Right lobe of liver (tissue), 4 donors: ENCODE results near the gene TCEA3.

ENCODE experiments used
- POLR2A ChIP-seq: fragments of 450-650 bp; IDR thresholded peaks from one replicate; pipeline ENCODE4 v1.6.1; 2017; ENCODE audit warnings: antibody characterized with exemption, mild to moderate bottlenecking
- TF ChIP-seq, protein P1 (sequence below), 4 donors: fragments of 200-600 bp in 3 of 4; fragments of 450-650 bp in 1 of 4; IDR thresholded peaks; one replicate each; pipeline versions ENCODE4 v1.5.1 to v1.8.0; 2016 to 2022; ENCODE audit warnings: antibody characterized with exemption in 4 of 4, mild to moderate bottlenecking in 2 of 4
- donor health status: DM: no; HTN: no; CAD: no.
- donor health status: DM: no; HTN: no; CAD: no.
- donor health status: DM: no; HTN: yes; CAD: no.

DNA sequence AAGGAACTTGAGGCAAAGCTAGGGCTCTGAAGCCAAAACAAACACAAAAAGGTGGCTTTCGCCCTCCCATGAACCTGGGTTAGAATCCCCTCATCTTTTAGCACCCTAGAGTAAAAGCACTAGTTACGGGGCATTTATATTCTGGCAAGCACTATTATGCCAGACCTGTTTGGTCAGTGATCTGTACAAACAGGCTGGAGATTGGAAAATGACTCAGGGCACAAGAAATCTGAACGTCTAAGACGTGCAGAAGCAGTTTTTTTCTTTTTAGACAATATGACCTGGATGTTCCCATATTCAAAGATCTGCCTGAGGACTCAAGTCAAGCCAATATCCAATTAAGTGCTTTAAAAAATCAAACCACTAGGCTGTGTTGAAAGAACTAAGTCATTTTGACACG lies 58.0 kb downstream of the TCEA3 start:
- TF ChIP-seq, protein P1, sequence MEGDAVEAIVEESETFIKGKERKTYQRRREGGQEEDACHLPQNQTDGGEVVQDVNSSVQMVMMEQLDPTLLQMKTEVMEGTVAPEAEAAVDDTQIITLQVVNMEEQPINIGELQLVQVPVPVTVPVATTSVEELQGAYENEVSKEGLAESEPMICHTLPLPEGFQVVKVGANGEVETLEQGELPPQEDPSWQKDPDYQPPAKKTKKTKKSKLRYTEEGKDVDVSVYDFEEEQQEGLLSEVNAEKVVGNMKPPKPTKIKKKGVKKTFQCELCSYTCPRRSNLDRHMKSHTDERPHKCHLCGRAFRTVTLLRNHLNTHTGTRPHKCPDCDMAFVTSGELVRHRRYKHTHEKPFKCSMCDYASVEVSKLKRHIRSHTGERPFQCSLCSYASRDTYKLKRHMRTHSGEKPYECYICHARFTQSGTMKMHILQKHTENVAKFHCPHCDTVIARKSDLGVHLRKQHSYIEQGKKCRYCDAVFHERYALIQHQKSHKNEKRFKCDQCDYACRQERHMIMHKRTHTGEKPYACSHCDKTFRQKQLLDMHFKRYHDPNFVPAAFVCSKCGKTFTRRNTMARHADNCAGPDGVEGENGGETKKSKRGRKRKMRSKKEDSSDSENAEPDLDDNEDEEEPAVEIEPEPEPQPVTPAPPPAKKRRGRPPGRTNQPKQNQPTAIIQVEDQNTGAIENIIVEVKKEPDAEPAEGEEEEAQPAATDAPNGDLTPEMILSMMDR (IDR thresholded peaks at IDR 0.05) = no peak
- no peak for TF ChIP-seq POLR2A
